Activated CD8-positive, alpha-beta T cell treated with anti-CD3 and anti-CD28 coated beads for 36 hours (primary cell): ENCODE data around the gene NDUFA9. TPM values are rescaled to one million over a fixed set of nuclear protein-coding genes. Genes with fewer than 3 reads are reported as not detected.

Experiments
- ATAC-seq: fragments of 200-7000 bp; cut with Tn5 transposase; one replicate; pipeline ENCODE4 v1.10.0; 2021; ENCODE audit warnings: mild to moderate bottlenecking, moderate library complexity
- CTCF ChIA-PET: fragments of 350-600 bp; sonication (Branson Sonifier 250); formaldehyde crosslinking; loops from one replicate; lab custom pipeline; 2021; ENCODE audit warnings: antibody characterized with exemption; lab: Charles Lee
- POLR2A ChIA-PET: fragments of 350-600 bp; sonication (Branson Sonifier 250); formaldehyde crosslinking; loops from one replicate; lab custom pipeline; 2021; ENCODE audit warnings: antibody characterized with exemption; lab: Charles Lee
- DNase-seq: peaks from one replicate; pipeline ENCODE4 v3.0.0-alpha.2; 2020
- H3K27ac Mint-ChIP-seq: one replicate; pipeline ENCODE4 v1.8.0; 2021; ENCODE audit warnings: mild to moderate bottlenecking, mixed read lengths
- H3K27me3 Mint-ChIP-seq: one replicate; pipeline ENCODE4 v1.8.0; 2021; ENCODE audit warnings: mixed read lengths
- H3K36me3 Mint-ChIP-seq: one replicate; pipeline ENCODE4 v1.8.0; 2021; ENCODE audit warnings: low read depth, mixed read lengths
- H3K4me1 Mint-ChIP-seq: one replicate; pipeline ENCODE4 v1.8.0; 2021; ENCODE audit warnings: low read depth, mixed read lengths
- H3K4me3 Mint-ChIP-seq: one replicate; pipeline ENCODE4 v1.8.0; 2021; ENCODE audit warnings: mild to moderate bottlenecking, moderate library complexity, mixed read lengths
- H3K9me3 Mint-ChIP-seq: one replicate; pipeline ENCODE4 v1.8.0; 2021; ENCODE audit warnings: mixed read lengths
- CTCF ChIP-seq: fragments of 200-600 bp; IDR thresholded peaks from one replicate; pipeline ENCODE4 v1.8.0; 2022; ENCODE audit warnings: antibody characterized with exemption, mild to moderate bottlenecking
- intact Hi-C: fragments of 100-400 bp; cut with micrococcal nuclease; formaldehyde crosslinking; loops from one replicate; pipeline ENCODE4 v1.10.0; 2022
- total RNA-seq, 2 experiments: library from RNA; stranded (reverse); gene quantifications; one replicate each; pipeline ENCODE4 v1.2.3, GENCODE V29; 2021

The NDUFA9 gene
- total RNA-seq, 2 experiments from 2014 or later = 117 to 122 TPM

- no peak for TF ChIP-seq CTCF
- Mint-ChIP-seq H3K9me3 (no peaks in the 10 kb centered on the region), H3K36me3 (no peaks in the 10 kb centered on the region), H3K4me3 (peak overlapping the region; percentile 91), H3K4me1 (peaks cover 28% of the 10 kb centered on the region), H3K27me3 (no peaks in the 10 kb centered on the region), H3K27ac (peak overlapping the region; percentile 93)
- DNase-seq = no peak
- CTCF ChIA-PET = interaction anchor here (1.1 to 2.0 kb wide), 3 partner anchors 13 to 207 kb away, joined by 3 to 6 read pairs (median 4); no protein-coding TSS in a partner anchor
- no peak for ATAC-seq
- intact Hi-C loops = no loop called here
- POLR2A ChIA-PET = interaction anchor here (0.8 to 1.9 kb wide), 4 partner anchors 8 to 150 kb away, joined by 3 to 8 read pairs (median 4); no protein-coding TSS in a partner anchor
Observed at GRCh38 chr12:4648104-4648500, 812 bp upstream of the NDUFA9 start.

DNA sequence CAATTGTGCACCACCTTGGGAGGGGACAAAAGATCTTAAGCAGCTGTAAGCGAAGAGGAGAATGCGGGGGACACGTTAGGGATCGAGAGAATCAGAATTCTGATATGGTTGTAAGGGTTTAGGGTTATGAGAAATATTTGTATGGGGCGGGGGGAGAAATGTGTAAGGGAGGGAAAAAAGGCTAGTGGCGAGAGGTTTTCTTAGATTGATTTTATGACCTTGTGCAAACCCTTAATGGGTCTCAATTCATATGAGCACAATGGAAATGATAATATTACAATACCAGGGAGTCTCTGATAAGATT lies 396 bp downstream of the NDUFA9 start:
- intact Hi-C loops = no loop called here
- CTCF ChIA-PET = interaction anchor here (1.1 to 2.0 kb wide), 3 partner anchors 14 to 206 kb away, joined by 3 to 4 read pairs (median 4); no protein-coding TSS in a partner anchor
- H3K9me3 Mint-ChIP-seq = no peaks in the 10 kb centered on the region
- DNase-seq = no peak
- POLR2A ChIA-PET = interaction anchor here (0.6 to 1.9 kb wide), 8 partner anchors 9 to 597 kb away, joined by 3 to 8 read pairs (median 4); no protein-coding TSS in a partner anchor
- peak overlapping the region; percentile 91 for H3K4me3 Mint-ChIP-seq
- H3K4me1 Mint-ChIP-seq = peaks cover 36% of the 10 kb centered on the region
- H3K27ac Mint-ChIP-seq = peak overlapping the region; percentile 93
- no peaks in the 10 kb centered on the region for H3K36me3 Mint-ChIP-seq
- TF ChIP-seq CTCF = no peak
- no peak for ATAC-seq
- no peaks in the 10 kb centered on the region for H3K27me3 Mint-ChIP-seq

GRCh38 chr12:4653257-4653656 lies 4.3 kb downstream of the NDUFA9 start:
- peaks cover 34% of the 10 kb centered on the region for H3K4me1 Mint-ChIP-seq
- H3K27me3 Mint-ChIP-seq = no peaks in the 10 kb centered on the region
- ATAC-seq = no peak
- no peaks in the 10 kb centered on the region for H3K9me3 Mint-ChIP-seq
- ChIA-PET CTCF (interaction anchor here (0.9 to 1.2 kb wide), 2 partner anchors 38 to 49 kb away, joined by 3 to 4 read pairs; no protein-coding TSS in a partner anchor), POLR2A (no interaction called here)
- no peak overlapping the region for H3K27ac Mint-ChIP-seq
- no peak for TF ChIP-seq CTCF
- intact Hi-C loops = no loop called here
- no peak overlapping the region for H3K4me3 Mint-ChIP-seq
- peaks cover 16% of the 10 kb centered on the region for H3K36me3 Mint-ChIP-seq
- no peak for DNase-seq

- no peak overlapping the region for H3K27ac Mint-ChIP-seq
- ATAC-seq (no peak), DNase-seq (no peak)
- H3K4me3 Mint-ChIP-seq = no peak overlapping the region
- no peaks in the 10 kb centered on the region for H3K9me3 Mint-ChIP-seq
- ChIA-PET POLR2A (no interaction called here), CTCF (interaction anchor here (1.0 to 1.4 kb wide), 3 partner anchors 16 to 106 kb away, joined by 3 to 4 read pairs (median 3); no protein-coding TSS in a partner anchor)
- peaks cover 34% of the 10 kb centered on the region for H3K4me1 Mint-ChIP-seq
- no peak for TF ChIP-seq CTCF
- peaks cover 16% of the 10 kb centered on the region for H3K36me3 Mint-ChIP-seq
- H3K27me3 Mint-ChIP-seq = no peaks in the 10 kb centered on the region
- intact Hi-C loops = no loop called here
Observed at GRCh38 chr12:4653691-4654090, 4.8 kb downstream of the NDUFA9 start.

- POLR2A ChIA-PET = interaction anchor here (0.8 kb wide), 1 partner anchor 9 kb away, joined by 3 read pairs; no protein-coding TSS in a partner anchor
- Mint-ChIP-seq H3K4me1 (no peaks in the 10 kb centered on the region), H3K27ac (no peak overlapping the region), H3K36me3 (peaks cover 27% of the 10 kb centered on the region), H3K4me3 (no peak overlapping the region), H3K9me3 (no peaks in the 10 kb centered on the region), H3K27me3 (no peaks in the 10 kb centered on the region)
- no peak for TF ChIP-seq CTCF
- DNase-seq (no peak), ATAC-seq (no peak)
- intact Hi-C loops = no loop called here
- CTCF ChIA-PET = interaction anchor here (0.6 kb wide), 1 partner anchor 95 kb away, joined by 3 read pairs; no protein-coding TSS in a partner anchor
Observed at GRCh38 chr12:4663971-4664505, 15.1 kb downstream of the NDUFA9 start.
